Upper lobe of left lung (tissue), 4 donors: ENCODE data around the gene MAN1C1.

Experiments
- POLR2AphosphoS5 ChIP-seq, 2 donors: sonication (generic); formaldehyde crosslinking; IDR thresholded peaks; one replicate each; pipeline ENCODE4 v1.5.1; 2017; ENCODE audit warnings: antibody characterized with exemption in 2 of 2
- TF ChIP-seq, protein P1 (sequence below), 6 experiments: fragments of 450-650 bp in 4 of 6; fragments of 200-600 bp in 2 of 6; sonication (generic) in 2 of 6; IDR thresholded peaks; one replicate each; pipeline ENCODE4 v1.5.1; 2016 to 2019; ENCODE audit warnings: antibody characterized with exemption in 6 of 6

- TF ChIP-seq, protein P1, sequence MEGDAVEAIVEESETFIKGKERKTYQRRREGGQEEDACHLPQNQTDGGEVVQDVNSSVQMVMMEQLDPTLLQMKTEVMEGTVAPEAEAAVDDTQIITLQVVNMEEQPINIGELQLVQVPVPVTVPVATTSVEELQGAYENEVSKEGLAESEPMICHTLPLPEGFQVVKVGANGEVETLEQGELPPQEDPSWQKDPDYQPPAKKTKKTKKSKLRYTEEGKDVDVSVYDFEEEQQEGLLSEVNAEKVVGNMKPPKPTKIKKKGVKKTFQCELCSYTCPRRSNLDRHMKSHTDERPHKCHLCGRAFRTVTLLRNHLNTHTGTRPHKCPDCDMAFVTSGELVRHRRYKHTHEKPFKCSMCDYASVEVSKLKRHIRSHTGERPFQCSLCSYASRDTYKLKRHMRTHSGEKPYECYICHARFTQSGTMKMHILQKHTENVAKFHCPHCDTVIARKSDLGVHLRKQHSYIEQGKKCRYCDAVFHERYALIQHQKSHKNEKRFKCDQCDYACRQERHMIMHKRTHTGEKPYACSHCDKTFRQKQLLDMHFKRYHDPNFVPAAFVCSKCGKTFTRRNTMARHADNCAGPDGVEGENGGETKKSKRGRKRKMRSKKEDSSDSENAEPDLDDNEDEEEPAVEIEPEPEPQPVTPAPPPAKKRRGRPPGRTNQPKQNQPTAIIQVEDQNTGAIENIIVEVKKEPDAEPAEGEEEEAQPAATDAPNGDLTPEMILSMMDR (IDR thresholded peaks at IDR 0.05): no peak
- TF ChIP-seq POLR2AphosphoS5 (IDR thresholded peaks at IDR 0.05): no peak
These were observed 211.9 kb downstream of the MAN1C1 start for GRCh38 chr1:25828491-25828890.
